ENCODE data around the gene TNKS1BP1.

Gene TNKS1BP1

DNA sequence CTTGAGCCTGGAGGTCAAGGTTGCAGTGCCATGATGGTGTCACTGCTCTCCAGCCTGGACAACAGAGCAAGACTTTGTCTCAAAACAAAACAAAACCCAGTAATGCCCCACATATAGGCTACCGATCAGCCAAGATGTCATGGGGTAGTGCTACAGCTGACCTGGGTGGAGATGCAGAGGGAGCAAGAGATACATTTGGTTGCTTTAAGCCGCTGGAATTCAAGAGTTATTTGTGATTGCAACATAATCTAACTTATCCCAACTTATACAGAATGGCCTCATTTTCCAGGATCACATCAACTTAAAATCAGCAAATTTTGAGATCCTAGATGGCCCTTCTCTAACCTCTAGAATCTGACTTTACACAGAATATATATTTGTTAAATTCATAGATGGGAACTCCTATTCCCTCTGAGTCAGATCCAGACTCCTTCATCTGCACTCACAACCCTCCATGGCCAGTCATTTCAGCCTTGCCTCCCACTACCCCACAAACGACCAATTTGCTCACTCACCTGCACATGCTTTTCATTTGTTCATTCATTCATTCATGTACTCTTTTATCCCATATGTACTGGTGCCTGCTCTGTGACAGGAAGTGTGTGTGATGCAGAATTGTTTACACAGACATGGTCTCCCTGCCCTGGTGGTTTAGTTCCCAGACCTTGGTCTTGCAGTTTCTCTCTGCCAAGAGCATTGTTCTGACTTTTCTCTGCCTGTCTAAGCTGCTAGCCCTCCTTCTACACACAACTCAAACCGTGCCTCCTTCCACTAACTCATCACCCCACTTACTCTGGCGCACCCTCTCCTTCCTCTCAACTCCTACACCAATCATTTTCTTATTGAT is 63.6 kb downstream of the TNKS1BP1 start:
- no peak for DNase-seq (ENCODE audit: low read depth)

DNA sequence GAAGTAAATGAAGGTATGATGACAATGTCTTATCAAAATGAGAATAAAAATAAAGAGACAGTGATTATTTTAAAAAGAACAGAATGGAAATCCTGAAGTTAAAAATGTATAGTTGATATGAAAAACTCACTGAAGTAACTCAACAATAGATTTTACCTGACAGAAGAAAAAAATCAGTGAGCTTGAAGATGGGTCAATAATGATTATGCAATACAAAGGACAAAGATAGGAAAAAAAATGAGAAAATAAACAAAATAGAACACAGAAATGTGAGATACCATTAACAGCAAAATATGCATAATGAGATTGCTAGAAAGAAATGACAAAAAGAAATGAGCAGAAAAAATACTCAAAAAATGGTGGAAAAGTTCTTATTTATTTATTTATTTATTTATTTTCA is 68.6 kb downstream of the TNKS1BP1 start:
- no peak for DNase-seq (ENCODE audit: low read depth)

DNA sequence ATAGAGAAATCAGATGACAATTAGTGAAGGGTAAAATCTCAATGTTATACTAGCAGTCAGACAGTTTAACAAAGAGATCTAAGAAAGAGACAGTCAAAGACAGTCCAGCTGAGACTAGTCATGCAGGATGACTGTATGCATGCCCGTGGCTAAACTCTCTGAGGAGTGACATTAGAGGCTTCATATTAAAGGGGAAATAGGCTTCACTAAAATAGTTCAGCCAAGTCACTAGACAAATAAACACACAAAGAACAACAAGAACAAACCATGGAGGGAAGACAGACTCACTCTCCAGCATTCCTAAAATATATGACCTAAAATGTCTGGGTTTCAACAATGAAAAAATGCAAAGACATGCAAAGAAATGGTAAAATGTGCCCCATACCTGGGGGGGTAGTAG is 69.1 kb downstream of the TNKS1BP1 start:
- no peak for DNase-seq (ENCODE audit: low read depth)

DNA sequence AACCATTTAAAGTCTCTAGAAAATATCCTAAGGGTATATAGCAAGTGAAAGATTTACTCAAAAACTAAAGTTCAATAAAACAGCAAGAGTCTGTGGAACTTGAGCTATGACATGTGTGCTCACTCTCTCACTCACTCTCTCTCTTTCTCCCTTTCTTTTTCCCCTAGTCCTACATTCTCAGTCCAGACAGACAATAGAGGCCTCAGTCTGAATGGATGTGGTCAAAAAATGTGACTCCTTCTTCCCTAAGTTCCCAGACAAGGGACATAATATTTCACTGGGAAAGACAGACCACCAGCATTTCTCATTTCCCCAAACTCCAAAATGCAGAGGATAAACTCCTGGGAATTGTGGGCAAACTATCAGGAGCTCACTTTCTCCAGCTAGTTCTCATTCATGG is 70.1 kb downstream of the TNKS1BP1 start:
- DNase-seq (ENCODE audit: low read depth), result no peak

DNA sequence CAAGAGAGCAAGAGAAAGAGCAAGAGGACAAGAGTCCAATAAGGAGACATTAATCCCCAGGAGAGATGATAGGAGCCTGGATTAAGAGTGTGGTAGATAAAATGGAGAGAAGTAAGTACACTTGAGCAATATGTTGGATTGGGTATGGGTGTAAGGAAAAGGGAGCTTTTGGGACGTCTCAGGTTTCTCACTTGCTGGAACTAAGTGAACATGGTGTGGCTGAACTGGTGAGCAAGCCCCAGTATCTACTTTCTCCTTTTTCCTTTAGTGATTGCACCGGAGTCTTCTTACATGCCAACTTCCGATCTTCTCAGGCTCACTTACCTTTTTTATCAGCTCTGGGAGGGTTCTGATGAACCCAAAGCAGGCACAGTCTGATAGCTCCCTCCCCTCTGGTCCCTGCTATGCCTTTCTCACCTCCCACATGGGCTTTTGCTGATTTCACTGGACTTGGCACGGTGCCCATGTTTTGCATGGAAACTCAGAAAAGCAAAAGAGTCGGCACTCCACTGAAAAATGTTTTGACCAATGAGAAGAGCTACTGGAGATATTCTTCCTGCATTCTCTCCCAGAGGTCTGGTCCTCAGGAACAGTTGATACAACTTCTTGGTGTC is 73.2 kb downstream of the TNKS1BP1 start:
- DNase-seq (ENCODE audit: low read depth), result peak; percentile 27

DNA sequence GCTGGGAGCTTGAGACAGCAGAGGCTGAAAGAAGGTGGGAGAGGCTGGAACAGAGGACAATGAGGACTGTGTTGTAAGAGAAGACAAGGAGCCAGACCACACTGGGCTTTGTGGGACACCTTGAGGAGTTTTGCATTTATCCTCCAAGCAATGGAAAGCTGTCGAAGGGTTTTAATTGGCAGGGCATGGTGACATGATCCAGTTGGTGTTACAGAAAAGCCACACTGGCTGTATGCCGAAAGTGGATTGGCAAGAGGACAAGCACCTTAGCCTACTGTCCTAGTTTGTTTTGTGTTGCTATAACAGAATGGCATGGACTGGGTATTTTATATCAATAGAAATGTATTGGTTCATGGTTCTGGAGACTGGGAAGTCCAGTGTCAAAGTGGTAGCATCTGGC is 73.7 kb downstream of the TNKS1BP1 start:
- no peak for DNase-seq (ENCODE audit: low read depth)
